NCI-H146 treated with DMSO at 0.1 percent for 48 hours (cell line): ENCODE measurements around the gene TOMM40L.
"Not testable (repeated sequence)": the region's sequence is repeated elsewhere in the genome, so short reads cannot be mapped to it uniquely, and the experiment has no call there.

Source experiments
- DNase-seq: peaks from one replicate; lab custom pipeline; 2025; ENCODE audit not compliant: unreplicated experiment; lab: John Stamatoyannopoulos, UW

TOMM40L gene

DNA sequence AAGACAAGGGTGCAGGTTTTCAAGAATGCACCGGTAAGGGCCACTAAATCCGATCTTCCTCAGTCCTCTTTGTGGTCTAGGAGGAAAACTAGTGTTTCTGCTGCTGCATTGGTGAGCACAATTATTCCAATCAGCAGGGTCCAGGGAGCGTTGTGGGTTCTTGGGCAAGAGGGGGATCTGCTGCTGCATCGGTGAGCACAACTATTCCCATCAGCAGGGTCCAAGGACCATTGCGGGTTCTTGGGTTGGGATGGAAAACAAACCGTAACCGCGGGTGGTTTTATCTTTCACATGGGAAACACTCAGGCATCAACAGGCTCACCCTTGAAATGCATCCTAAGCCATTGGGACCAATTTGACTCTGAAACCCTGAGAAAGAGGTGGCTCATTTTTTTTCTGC lies 25.7 kb downstream of the TOMM40L start:
- no peak for DNase-seq

DNA sequence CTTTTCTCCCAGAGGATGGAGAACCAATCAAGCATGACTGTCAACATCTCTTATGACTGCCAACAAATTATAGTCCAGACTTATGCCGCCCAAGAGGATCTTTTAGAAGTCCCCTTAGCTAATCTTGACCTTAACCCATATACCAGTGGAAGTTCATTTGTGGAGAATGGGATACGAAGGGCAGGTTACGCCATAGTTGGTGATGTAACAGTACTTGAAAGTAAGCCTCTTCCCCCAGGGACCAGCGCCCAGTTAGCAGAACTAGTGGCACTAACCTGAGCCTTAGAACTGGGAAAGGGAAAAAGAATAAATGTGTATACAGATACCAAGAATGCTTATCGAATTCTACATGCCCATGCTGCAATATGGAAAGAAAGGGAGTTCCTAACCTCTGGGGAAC lies 29.4 kb downstream of the TOMM40L start:
- DNase-seq, result not testable (repeated sequence)

DNA sequence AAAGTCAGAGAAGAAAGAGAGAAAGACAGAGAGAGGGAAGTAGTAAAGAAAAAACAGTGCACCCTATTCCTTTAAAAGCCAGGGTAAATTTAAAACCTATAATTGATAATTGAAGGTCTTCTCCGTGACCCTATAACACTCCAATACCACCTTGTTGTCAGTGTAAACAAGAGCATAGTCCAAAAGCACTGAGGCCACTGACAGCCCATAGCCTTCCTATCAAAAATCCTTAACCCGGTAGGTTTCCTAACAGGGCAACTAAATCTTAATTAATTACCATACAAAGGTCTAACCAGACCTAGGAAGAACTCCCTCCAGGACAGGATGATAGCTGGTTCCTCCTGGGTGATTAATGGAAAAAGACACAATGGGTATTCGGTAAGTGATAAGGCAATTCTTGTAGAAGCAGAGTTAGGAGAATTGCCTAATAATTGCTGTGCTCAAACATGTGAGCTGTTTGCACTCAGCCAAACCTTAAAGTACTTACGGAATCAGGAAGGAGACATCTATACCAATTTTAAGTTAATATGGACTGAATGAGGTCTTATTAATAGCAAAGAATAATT lies 30.2 kb downstream of the TOMM40L start:
- not testable (repeated sequence) for DNase-seq

DNA sequence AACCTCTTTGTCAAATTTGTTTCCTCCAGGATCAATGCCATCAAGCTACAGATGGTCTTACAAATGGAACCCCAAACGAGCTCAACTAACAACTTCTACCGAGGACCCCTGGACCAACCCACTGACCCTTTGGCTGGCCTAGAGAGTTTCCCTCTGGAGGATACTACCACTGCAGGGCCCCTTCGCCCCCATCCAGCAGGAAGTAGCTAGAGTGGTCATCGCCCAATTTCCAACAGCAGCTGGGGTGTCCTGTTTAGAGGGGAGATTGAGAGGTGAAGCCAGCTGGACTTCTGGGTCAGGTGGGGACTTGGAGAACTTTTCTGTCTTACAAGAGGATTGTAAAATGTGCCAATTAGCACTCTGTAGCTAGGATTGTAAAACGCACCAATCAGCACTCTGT lies 31.2 kb downstream of the TOMM40L start:
- DNase-seq, result not testable (repeated sequence)

DNA sequence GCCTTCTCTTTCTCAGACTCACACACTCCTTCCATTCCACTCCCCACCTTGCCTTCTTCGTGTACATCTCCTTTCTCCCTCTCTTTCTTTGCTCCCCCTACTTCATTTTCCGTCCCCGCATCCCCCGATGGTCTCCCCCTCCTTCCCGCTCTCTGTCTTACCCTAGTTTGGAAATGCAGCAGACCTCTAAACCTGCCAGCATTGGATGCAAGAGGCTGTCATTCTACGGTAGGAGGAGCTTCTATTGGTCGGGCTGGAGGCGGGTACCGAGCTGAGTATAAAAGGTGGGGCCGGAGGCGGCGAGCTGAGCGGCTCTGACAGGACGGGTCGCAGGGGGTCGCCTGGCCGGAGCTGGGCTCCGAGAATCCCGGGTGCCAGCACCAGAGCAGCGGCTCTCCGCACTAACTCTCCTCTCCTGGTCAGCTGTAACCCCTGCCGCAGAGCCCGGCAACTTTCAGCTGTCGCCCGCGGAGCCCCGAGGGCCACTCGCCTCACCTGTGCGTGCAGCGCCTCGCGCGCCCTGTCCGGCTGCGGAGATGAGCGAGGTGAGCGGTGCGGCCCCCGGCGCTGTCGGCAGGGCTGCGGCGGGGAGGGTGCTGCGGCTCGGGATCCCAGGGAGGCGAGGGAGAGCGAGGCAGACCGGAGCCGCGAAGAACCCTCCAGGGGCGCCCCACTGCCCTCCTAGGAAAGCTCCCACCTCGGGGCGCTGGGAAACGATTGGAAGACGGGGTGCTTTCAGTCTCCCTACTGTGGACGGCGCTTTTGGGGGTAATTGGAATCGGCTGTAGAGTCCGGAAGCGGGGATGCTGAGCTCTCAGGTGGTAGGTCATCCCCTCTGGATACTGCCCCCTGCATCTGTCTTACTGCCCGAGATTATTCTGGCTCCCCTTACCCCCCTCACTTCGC lies 32.8 kb downstream of the TOMM40L start, which contains the start of gene PCP4L1:
Gene PCP4L1, plus strand, starts transcription at position 307 of the 906 bp plus-strand sequence. Its CDS starts 230 bp downstream, at position 537.
- peak; percentile 70 for DNase-seq

DNA sequence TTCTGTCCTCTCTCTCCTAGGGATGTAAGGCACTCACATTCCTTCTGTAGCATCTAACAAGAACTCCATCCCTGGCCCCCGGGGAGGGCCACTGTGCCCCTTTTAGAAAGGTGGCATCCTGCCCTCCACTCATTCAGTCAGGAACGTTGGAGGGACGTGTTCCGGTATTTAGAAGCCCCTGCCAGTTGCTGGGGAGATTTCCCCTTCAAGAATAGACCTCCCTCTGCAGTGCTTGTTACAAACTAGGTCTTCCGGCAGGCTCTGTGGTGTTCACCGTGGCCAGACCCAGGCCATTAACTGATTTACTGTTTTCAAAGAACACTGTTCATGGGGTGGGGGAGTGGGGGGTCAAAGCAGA lies 33.5 kb downstream of the TOMM40L start:
- no peak for DNase-seq

DNA sequence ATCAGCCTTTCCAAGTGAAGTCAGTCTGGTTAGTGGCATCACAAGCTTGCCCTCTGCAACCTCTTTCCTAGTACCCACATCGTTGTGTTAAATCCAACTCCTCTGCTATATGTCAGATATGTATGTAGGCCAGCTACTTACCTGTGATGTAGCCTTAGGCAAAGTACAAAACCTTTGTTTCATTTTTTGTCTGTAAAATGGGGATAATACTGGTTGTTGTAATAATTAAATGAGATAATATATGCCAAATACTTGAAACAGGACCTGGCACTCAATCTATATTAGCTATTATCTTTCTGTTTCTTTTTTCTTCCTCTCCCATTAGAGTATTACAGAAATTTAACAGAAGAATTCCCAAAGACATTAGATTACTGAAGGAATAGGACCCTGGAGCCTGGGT lies 33.9 kb downstream of the TOMM40L start:
- no peak for DNase-seq

DNA sequence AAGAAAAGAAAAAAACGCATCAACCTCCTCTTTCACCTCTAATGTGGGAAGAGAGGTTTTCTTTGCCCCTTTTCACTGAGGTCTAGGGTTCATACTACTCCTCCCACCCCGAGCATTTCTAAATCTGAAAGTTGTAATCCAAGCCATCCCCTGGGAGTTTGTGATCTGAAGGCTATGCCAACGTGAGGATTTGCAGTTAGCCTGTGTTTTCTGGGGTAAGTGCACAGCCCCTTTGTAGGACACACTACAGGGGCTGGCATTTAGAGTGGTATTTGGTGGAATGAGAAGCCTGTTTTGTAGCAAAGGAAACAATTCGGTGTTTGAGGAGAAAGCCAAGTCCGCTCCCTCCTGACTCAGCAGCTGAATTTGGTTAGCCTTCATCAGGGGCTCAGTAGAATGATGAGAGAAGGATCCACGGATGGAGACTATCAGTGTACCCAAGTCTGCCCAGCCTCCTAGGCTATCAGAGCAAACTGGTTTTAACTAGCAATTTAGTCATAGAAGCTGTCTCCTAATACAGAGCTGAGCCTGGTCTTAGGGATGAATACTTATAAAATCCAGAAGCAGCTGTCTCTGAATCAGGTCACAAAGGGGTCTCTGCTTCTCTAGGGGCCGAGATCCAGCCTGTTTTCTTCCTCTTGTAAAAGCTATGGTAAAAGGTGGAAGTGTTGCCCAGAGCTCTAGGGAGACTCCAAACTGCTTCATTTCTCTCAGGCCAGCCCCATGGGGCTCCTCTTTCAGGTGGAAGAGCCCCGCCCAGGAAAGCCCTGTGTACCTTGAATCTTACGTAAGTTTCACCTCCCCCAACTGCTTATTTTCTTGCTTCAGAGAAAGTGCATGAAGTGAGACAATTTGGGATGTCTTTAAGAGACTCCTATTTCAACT lies 34.8 kb downstream of the TOMM40L start:
- no peak for DNase-seq

DNA sequence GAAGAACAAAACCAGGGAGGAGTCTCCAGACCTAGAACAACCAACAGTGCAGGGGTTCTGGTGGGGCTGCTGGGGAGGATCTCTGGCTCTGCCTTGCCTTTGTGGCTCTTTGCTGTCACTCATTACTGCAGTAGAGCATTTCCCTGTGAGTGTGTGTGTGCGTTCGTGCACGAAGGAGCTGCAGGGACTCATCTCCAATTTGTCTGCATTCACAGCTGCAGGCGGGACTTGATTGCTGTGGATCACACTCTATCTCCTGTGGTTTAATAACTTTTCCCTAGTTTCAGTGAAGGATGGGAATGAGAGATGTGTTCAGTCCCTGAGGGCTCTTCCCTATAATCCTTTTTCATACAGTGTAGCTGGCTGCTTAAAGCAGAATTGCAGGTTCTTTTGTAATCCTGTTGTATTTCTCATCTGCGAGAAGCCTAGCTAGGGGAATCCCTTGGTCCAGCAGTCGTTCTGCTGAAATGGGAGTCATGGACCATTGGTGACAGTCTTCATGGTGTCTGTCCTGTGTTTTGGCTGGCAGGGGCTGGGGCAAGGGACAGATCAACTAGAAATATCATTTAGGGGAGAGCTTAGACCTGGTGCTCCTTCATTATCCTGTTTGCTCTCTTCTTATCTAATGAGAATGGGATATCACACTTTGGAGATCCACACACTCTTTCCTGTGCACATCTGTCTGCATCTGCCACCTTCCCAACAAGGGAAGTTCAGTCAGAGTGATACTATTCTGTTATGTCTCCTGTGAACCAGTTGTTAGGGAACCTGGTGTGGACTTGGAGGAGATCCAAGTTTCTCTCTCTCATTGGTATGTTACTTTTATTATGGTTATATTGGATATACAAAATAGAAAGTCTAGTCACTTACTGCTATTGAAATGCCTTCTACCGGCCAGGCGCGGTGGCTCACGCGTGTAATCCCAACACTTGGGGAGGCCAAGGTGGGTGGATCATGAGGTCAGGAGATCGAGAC lies 35.7 kb downstream of the TOMM40L start:
- no peak for DNase-seq

DNA sequence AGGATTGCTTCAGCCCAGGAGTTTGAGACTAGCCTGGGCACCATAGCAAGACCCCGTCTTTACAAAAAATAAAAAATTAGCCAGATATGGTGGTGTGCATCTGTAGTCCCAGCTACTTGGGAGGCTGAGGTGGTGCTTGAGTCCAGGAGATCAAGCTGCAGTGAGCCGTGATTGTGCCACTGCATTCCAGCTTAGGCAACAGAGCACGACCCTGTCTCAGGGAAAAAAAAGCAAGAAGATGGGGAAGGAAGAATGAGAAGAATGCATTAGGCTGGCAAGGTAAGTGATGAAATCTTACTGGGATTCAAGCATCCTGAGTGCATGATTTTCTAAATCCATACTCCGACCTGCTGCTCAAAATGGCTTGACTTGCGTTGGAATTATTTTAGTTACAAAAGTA lies 39.4 kb downstream of the TOMM40L start:
- no peak for DNase-seq

DNA sequence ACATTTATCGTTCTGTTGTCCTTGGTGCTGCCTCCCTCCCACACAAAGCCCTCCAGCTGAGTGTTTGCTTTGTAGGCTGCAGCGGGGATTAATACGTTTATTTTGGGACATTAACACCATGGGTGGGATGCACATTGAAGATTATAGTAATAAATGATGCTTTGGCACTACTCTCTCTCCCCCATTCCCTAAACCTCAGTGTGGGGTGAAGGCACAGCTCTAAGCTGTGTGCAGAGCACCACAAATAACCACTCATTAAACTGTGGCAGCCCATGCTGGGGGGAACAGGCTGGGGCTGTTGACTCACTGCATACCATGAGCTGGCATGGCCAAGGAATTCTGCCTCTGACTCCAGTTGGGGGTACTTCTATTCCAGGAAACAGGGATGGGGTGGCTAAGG lies 40.3 kb downstream of the TOMM40L start:
- peak; percentile 61 for DNase-seq

DNA sequence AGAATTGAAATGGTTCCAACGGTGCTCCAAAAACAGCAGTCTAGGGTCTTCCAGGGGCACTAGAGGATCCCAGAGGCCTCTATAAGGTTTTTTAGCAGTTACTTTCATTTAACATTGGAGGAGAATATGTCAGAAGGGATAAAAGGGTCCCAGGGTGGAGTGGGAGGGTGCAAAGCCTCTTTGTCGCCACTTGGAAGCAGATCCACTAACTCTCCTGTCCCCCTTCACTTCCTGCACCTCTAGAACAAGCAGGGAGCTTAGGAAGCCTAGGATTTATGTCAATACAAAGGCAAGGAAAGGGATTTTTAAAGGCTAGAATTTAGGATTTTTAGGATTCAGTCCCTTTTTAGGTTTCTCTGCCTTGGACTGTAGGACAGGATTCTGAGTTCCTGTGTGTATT lies 41.0 kb downstream of the TOMM40L start:
- no peak for DNase-seq

DNA sequence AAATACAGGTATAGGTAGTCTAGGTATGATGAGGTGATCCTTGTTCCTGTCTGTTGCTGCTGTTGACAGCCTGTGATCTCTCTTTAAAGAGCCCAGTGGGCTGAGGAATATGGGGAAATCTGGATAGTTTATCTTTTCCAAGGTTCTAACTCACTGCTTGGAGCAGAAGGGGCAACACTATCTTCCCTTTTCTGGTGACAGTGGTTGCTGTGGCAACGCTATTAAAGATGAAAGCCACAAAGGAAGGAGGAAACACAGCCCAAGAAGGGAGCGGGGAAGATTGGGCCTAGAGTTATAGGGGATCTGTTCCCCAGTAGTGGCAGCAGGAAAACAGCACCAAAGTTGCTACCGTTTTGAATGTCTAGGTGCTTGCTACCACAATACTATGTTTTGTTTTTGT lies 41.5 kb downstream of the TOMM40L start:
- no peak for DNase-seq

DNA sequence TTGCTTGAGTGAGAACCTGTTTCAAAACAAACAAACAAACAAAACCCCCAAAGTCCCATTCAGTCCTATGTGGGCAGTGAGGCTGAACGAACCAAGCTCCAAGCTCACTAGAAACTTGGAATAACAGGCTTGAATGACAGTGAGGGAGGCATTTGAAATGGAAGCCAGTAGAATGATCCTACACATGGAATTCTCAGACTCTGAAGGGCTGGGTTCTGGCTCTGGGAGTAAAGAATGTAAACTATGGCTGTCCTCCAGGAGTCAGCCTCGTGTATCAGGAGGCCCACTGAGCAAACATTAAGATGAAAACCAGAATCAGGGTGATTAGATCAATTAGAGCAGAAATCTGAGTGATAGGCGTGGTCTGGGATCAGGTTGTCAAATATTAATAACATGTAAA lies 47.5 kb downstream of the TOMM40L start:
- no peak for DNase-seq

DNA sequence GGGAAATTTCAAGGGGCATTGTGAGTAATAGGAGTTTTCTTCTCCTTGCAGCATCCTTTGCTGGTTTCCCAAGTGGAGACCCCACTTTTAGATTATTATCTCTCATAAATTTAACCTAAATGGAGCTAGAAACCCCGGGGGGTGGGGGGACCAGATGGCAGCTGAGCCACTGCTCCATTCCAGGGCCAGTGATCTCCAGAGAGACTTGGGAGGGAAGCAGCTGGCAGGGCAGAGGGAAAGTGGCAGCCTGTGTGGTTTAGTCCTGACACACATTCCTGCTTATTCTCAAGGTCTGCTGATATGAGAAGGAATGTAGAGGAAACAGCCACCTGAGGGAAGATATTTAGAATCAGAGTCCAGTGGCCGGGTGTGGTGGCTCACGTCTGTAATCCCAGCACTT lies 49.0 kb downstream of the TOMM40L start:
- no peak for DNase-seq
